Heart left ventricle (tissue), 16 donors: ENCODE data around the gene RNF215. TPM values are rescaled to one million over a fixed set of nuclear protein-coding genes. Genes with fewer than 3 reads are reported as not detected.

ENCODE experiments used
- ATAC-seq, 4 donors: fragments of 200-7000 bp; cut with Tn5 transposase; one replicate each; pipeline ENCODE4 v1.9.1; 2020 to 2022; ENCODE audit warnings: moderate library complexity in 4 of 4, mild to moderate bottlenecking in 3 of 4, moderate number of reproducible peaks in 1 of 4
- DNase-seq, 5 donors: peaks; one replicate each; pipeline ENCODE4 v3.0.0-alpha.2; 2020
- H3K27ac ChIP-seq, 12 donors: fragments of 200-600 bp; sonication (generic) in 4 of 12; one replicate each; pipeline versions ENCODE4 v1.5.0 to v1.8.0; 2016 to 2022; ENCODE audit warnings: mild to moderate bottlenecking in 2 of 12
- H3K27me3 ChIP-seq, 9 donors: fragments of 200-600 bp; sonication (generic) in 2 of 9; one replicate each; pipeline versions ENCODE4 v1.5.1 to v1.8.0; 2016 to 2022; ENCODE audit warnings: mild to moderate bottlenecking in 3 of 9
- H3K36me3 ChIP-seq, 9 donors: fragments of 200-600 bp; sonication (generic) in 2 of 9; one replicate each; pipeline versions ENCODE4 v1.5.0 to v1.8.0; 2018 to 2022; ENCODE audit warnings: mild to moderate bottlenecking in 2 of 9
- H3K4me1 ChIP-seq, 12 donors: fragments of 200-600 bp; sonication (generic) in 4 of 12; one replicate each; pipeline versions ENCODE4 v1.5.0 to v1.8.0; 2016 to 2022; ENCODE audit warnings: mild to moderate bottlenecking in 3 of 12
- H3K4me3 ChIP-seq, 12 donors: fragments of 200-600 bp; sonication (generic) in 4 of 12; one replicate each; pipeline versions ENCODE4 v1.5.0 to v1.8.0; 2017 to 2022; ENCODE audit warnings: mild to moderate bottlenecking in 9 of 12, moderate library complexity in 4 of 12
- H3K9me3 ChIP-seq, 12 donors: fragments of 200-600 bp; sonication (generic) in 4 of 12; one replicate each; pipeline versions ENCODE4 v1.5.0 to v1.8.0; 2016 to 2022; ENCODE audit warnings: mild to moderate bottlenecking in 1 of 12
- CTCF ChIP-seq, 12 donors: fragments of 200-600 bp; sonication (generic) in 4 of 12; IDR thresholded peaks; one replicate each; pipeline versions ENCODE4 v1.5.0 to v1.8.0; 2018 to 2022; ENCODE audit warnings: antibody characterized with exemption in 12 of 12, mild to moderate bottlenecking in 5 of 12
- POLR2A ChIP-seq, 2 donors: fragments of 450-650 bp; IDR thresholded peaks; one replicate each; pipeline ENCODE4 v1.6.1; 2017; ENCODE audit warnings: antibody characterized with exemption in 2 of 2, mild to moderate bottlenecking in 2 of 2, moderate library complexity in 2 of 2
- WGBS, 4 donors: extraction: QIAGEN DNeasy Blood & Tissue Kit in 2 of 4; methylation state at CpG; one replicate each; pipeline versions ENCODE4 v1.1.5 to v1.1.7; 2013 to 2018; 5-methylcytosine and 5-hydroxymethylcytosine counted together
- intact Hi-C, 10 donors: fragments of 100-400 bp; cut with DNase I; formaldehyde crosslinking; loops; one replicate each; pipeline versions ENCODE4 v1.11.1 to v1.14.2; 2022
- polyA plus RNA-seq, 2 donors: library from polyadenylated mRNA; stranded (reverse); fragments of 200-250 nt; gene quantifications; one replicate each; pipeline ENCODE4 v1.2.3, GENCODE V29; 2013
- total RNA-seq, 9 donors: library from RNA; depleted of rRNA in 2 of 9; stranded (reverse); fragments of >200 nt in 2 of 9; fragmentation: NEBNext Ultra II Directional in 3 of 9; extraction: Animal tissue kit (Norgen Biotek cat#: 25700) in 3 of 9; gene quantifications; one replicate each; pipeline versions ENCODE4 v1.1.0 to v1.2.4, GENCODE V29; 2016 to 2023
- donor health status: ischemic (EF 13 %, LVEDD 7.1; RV severe dilation, severe dysfunction).
- donor health status: healthy with polysubstance abuse.
- donor health status: DM: no; HTN: yes; CAD: no.
- donor health status: DM: no; HTN: no; CAD: no.
- donor health status: ischemic (EF 25% LVEDD 6.9; RV normal size, moderate dysfunction).
- donor health status: ischemic (EF 25% LVEDD 5.7; RV mildly dilated, moderate dysfunction).
- donor health status: healthy.
- donor health status: DM: yes; HTN: yes; CAD: no.
- donor health status: ischemic (EF 35%, LVEDD 5.7; RV mildly dilated, moderate dysfunction).
- donor health status: nonischemic (EF 11% LVEDD 7.7; RV severe dilation, severe dysfunction).
- donor health status: DM: yes; HTN: yes; CAD: no.
- donor health status: PGD.
- donor health status: ischemic (EF 29% LVEDD 5.4; RV normal size, mild dysfunction).
- donor health status: nonischemic (EF 23%, LVEDD 6.1; RV moderate dilation, normal function).

Gene RNF215
- total and polyA plus RNA-seq, 11 donors: 3.3 to 12.2 (median 6.7) TPM

GRCh38 chr22:30332551-30332950, 54.7 kb downstream of the RNF215 start:
- H3K4me3 ChIP-seq: no peak overlapping the region
- ATAC-seq (no peak), DNase-seq (no peak)
- H3K9me3 ChIP-seq: no peaks in the 10 kb centered on the region
- H3K27ac ChIP-seq: no peak overlapping the region
- 77 to 93% (median 85%) methylated on average over 4 to 5 of the region's 5 CpGs for WGBS, 4 donors
- no peak for TF ChIP-seq POLR2A (IDR thresholded peaks at IDR 0.05)
- no peak for TF ChIP-seq CTCF (IDR thresholded peaks at IDR 0.05)
- intact Hi-C loops: no loop called here
- H3K36me3 ChIP-seq: peaks cover 5 to 76% (median 67%) of the 10 kb centered on the region in 9 donors
- H3K27me3 ChIP-seq: no peaks in the 10 kb centered on the region
- H3K4me1 ChIP-seq: peaks cover 0 to 20% (median 4%) of the 10 kb centered on the region in 12 donors

Other genes with a start within 250 kb of the RNF215 start
- 10 to 100 TPM in 1 of 9 donors, 1 to 10 TPM in 1, under 1 TPM in 6, not detected in 1; 0.12 to 11.6 (median 0.70) TPM for gene LIF, start 140.7 kb downstream of the RNF215 start, total RNA-seq
- gene LIF, start 140.7 kb downstream of the RNF215 start, polyA plus RNA-seq: under 1 TPM; 0.46 to 0.78 TPM
- 1 to 10 TPM in 2 of 9 donors, under 1 TPM in 5, not detected in 2; 0.17 to 5.0 (median 0.42) TPM for gene OSM, start 120.6 kb downstream of the RNF215 start, total RNA-seq
- under 1 TPM; 0.25 to 0.27 TPM for gene OSM, start 120.6 kb downstream of the RNF215 start, polyA plus RNA-seq
- gene CASTOR1, start 97.9 kb downstream of the RNF215 start, total RNA-seq: 10 to 100 TPM in 3 of 9 donors, 1 to 10 TPM in 6; 3.8 to 16.6 (median 7.1) TPM
- gene CASTOR1, start 97.9 kb downstream of the RNF215 start, polyA plus RNA-seq: 10 to 100 TPM in 1 of 2 donors, 1 to 10 TPM in 1; 7.0 to 10.2 TPM
- 10 to 100 TPM in 1 of 9 donors, 1 to 10 TPM in 8; 4.3 to 10.1 (median 7.1) TPM for gene TBC1D10A, start 60.5 kb downstream of the RNF215 start, total RNA-seq
- 1 to 10 TPM; 4.5 to 9.5 TPM for gene TBC1D10A, start 60.5 kb downstream of the RNF215 start, polyA plus RNA-seq
- gene SF3A1, start 30.5 kb downstream of the RNF215 start, total RNA-seq: 100 to 1,000 TPM in 4 of 9 donors, 10 to 100 TPM in 5; 57.7 to 142 (median 99.2) TPM
- gene SF3A1, start 30.5 kb downstream of the RNF215 start, polyA plus RNA-seq: 10 to 100 TPM; 11.4 to 31.3 TPM
- gene CCDC157, start 30.4 kb downstream of the RNF215 start, total RNA-seq: 1 to 10 TPM in 5 of 9 donors, under 1 TPM in 4; 0.45 to 1.7 (median 1.1) TPM
- 1 to 10 TPM in 1 of 2 donors, under 1 TPM in 1; 0.42 to 1.4 TPM for gene CCDC157, start 30.4 kb downstream of the RNF215 start, polyA plus RNA-seq
- gene SEC14L2, start 9.6 kb upstream of the RNF215 start, total RNA-seq: 1 to 10 TPM in 5 of 9 donors, under 1 TPM in 4; 0.35 to 3.9 (median 1.6) TPM
- 10 to 100 TPM in 1 of 2 donors, under 1 TPM in 1; 0.30 to 11.2 TPM for gene SEC14L2, start 9.6 kb upstream of the RNF215 start, polyA plus RNA-seq
- gene MTFP1, start 38.4 kb upstream of the RNF215 start, total RNA-seq: 10 to 100 TPM in 7 of 9 donors, 1 to 10 TPM in 2; 5.0 to 44.0 (median 15.9) TPM
- gene MTFP1, start 38.4 kb upstream of the RNF215 start, polyA plus RNA-seq: 100 to 1,000 TPM in 1 of 2 donors, 10 to 100 TPM in 1; 36.2 to 139 TPM
- not detected for gene SEC14L3, start 84.6 kb upstream of the RNF215 start, total RNA-seq
- gene SEC14L3, start 84.6 kb upstream of the RNF215 start, polyA plus RNA-seq: not detected
- under 1 TPM in 1 of 9 donors, not detected in 8; 0.27 TPM for gene SEC14L4, start 118.3 kb upstream of the RNF215 start, total RNA-seq
- gene SEC14L4, start 118.3 kb upstream of the RNF215 start, polyA plus RNA-seq: not detected
- gene SEC14L6, start 159.3 kb upstream of the RNF215 start, total RNA-seq: 1 to 10 TPM in 1 of 9 donors, under 1 TPM in 1, not detected in 7; 0.16 to 2.8 TPM
- gene SEC14L6, start 159.3 kb upstream of the RNF215 start, polyA plus RNA-seq: under 1 TPM in 1 of 2 donors, not detected in 1; 0.03 TPM
- 1 to 10 TPM in 1 of 9 donors, under 1 TPM in 3, not detected in 5; 0.25 to 1.1 (median 0.58) TPM for gene GAL3ST1, start 187.3 kb upstream of the RNF215 start, total RNA-seq
- gene GAL3ST1, start 187.3 kb upstream of the RNF215 start, polyA plus RNA-seq: under 1 TPM; 0.14 to 0.19 TPM
- 10 to 100 TPM; 15.7 to 39.8 (median 27.8) TPM for gene PES1, start 204.5 kb upstream of the RNF215 start, total RNA-seq
- 10 to 100 TPM; 23.0 to 60.9 TPM for gene PES1, start 204.5 kb upstream of the RNF215 start, polyA plus RNA-seq
- 10 to 100 TPM; 11.2 to 69.9 (median 19.5) TPM for gene TCN2, start 219.8 kb upstream of the RNF215 start, total RNA-seq
- gene TCN2, start 219.8 kb upstream of the RNF215 start, polyA plus RNA-seq: 10 to 100 TPM; 11.0 to 19.2 TPM
- gene SLC35E4, start 248.4 kb upstream of the RNF215 start, total RNA-seq: 1 to 10 TPM; 2.4 to 9.8 (median 4.0) TPM
- gene SLC35E4, start 248.4 kb upstream of the RNF215 start, polyA plus RNA-seq: 1 to 10 TPM; 3.4 to 5.1 TPM